ENCODE results near the gene MEG3.

The MEG3 gene

GRCh38 chr14:100902295-100903133 is 76.6 kb downstream of the MEG3 start:
- DNase-seq (ENCODE audit: low read depth, low spot score), result no peak
- no peaks in the 10 kb centered on the region; the same call in 1 of the 2 replicates for H3K36me3 ChIP-seq (ENCODE audit: insufficient read depth, low read length)
- TF ChIP-seq EZH2 (IDR thresholded peaks at IDR 0.05) (no peak), FOXP2 (optimal IDR thresholded peaks at IDR 0.05; ENCODE audit: control extremely low read depth, extremely low read length, insufficient read depth) (no peak), POLR2AphosphoS5 (IDR thresholded peaks at IDR 0.05; ENCODE audit: borderline replicate concordance, low read depth, low read length) (no peak)
- H3K27ac ChIP-seq, result no peak overlapping the region
- no peaks in the 10 kb centered on the region for H3K9me3 ChIP-seq (ENCODE audit: low read depth, low read length)
- no peak overlapping the region for H3K9ac ChIP-seq (ENCODE audit: insufficient read length)
- no peak overlapping the region for H3K4me3 ChIP-seq

GRCh38 chr14:100903134-100903468 is 77.2 kb downstream of the MEG3 start:
- no peak overlapping the region for H3K9ac ChIP-seq (ENCODE audit: insufficient read length)
- no peaks in the 10 kb centered on the region for H3K9me3 ChIP-seq (ENCODE audit: low read depth, low read length)
- H3K27ac ChIP-seq, result no peak overlapping the region
- no peak for TF ChIP-seq FOXP2 (optimal IDR thresholded peaks at IDR 0.05; ENCODE audit: control extremely low read depth, extremely low read length, insufficient read depth)
- TF ChIP-seq POLR2AphosphoS5 (IDR thresholded peaks at IDR 0.05; ENCODE audit: borderline replicate concordance, low read depth, low read length), result no peak
- TF ChIP-seq EZH2 (IDR thresholded peaks at IDR 0.05), result no peak
- no peak overlapping the region for H3K4me3 ChIP-seq
- DNase-seq (ENCODE audit: low read depth, low spot score), result no peak
- H3K36me3 ChIP-seq (ENCODE audit: insufficient read depth, low read length), result no peaks in the 10 kb centered on the region; the same call in 1 of the 2 replicates

GRCh38 chr14:100903672-100904185 is 77.8 kb downstream of the MEG3 start, which contains the start of gene RTL1:
TSS of gene RTL1 (minus strand) at chr14:100903722. CDS start at chr14:100884788, 18,934 bp downstream.
- Histone ChIP-seq H3K9ac (ENCODE audit: insufficient read length) (no peak within 1 kb of the TSS), H3K9me3 (ENCODE audit: low read depth, low read length) (no peaks in the 10 kb centered on the region), H3K4me3 (no peak within 1 kb of the TSS), H3K27ac (no peak within 1 kb of the TSS), H3K36me3 (ENCODE audit: insufficient read depth, low read length) (no peaks in the 10 kb centered on the region; the same call in 1 of the 2 replicates)
- TF ChIP-seq EZH2 (IDR thresholded peaks at IDR 0.05) (no peak), POLR2AphosphoS5 (IDR thresholded peaks at IDR 0.05; ENCODE audit: borderline replicate concordance, low read depth, low read length) (no peak), FOXP2 (optimal IDR thresholded peaks at IDR 0.05; ENCODE audit: control extremely low read depth, extremely low read length, insufficient read depth) (no peak)
- no peak for DNase-seq (ENCODE audit: low read depth, low spot score)

GRCh38 chr14:100904307-100905087 is 78.6 kb downstream of the MEG3 start:
- H3K9me3 ChIP-seq (ENCODE audit: low read depth, low read length), result no peaks in the 10 kb centered on the region
- H3K9ac ChIP-seq (ENCODE audit: insufficient read length), result no peak overlapping the region
- no peaks in the 10 kb centered on the region; the same call in 1 of the 2 replicates for H3K36me3 ChIP-seq (ENCODE audit: insufficient read depth, low read length)
- no peak for TF ChIP-seq POLR2AphosphoS5 (IDR thresholded peaks at IDR 0.05; ENCODE audit: borderline replicate concordance, low read depth, low read length)
- no peak for DNase-seq (ENCODE audit: low read depth, low spot score)
- H3K27ac ChIP-seq, result no peak overlapping the region
- H3K4me3 ChIP-seq, result no peak overlapping the region

GRCh38 chr14:100905166-100905565 is 79.2 kb downstream of the MEG3 start:
- Histone ChIP-seq H3K9ac (ENCODE audit: insufficient read length) (no peak overlapping the region), H3K27ac (no peak overlapping the region), H3K4me3 (no peak overlapping the region), H3K36me3 (ENCODE audit: insufficient read depth, low read length) (peaks cover 1% of the 10 kb centered on the region; the same call in 1 of the 2 replicates), H3K9me3 (ENCODE audit: low read depth, low read length) (no peaks in the 10 kb centered on the region)
- TF ChIP-seq EZH2 (IDR thresholded peaks at IDR 0.05) (no peak), POLR2AphosphoS5 (IDR thresholded peaks at IDR 0.05; ENCODE audit: borderline replicate concordance, low read depth, low read length) (no peak), FOXP2 (optimal IDR thresholded peaks at IDR 0.05; ENCODE audit: control extremely low read depth, extremely low read length, insufficient read depth) (no peak)
- no peak for DNase-seq (ENCODE audit: low read depth, low spot score)

GRCh38 chr14:100906420-100906819 is 80.5 kb downstream of the MEG3 start:
- no peak overlapping the region for H3K27ac ChIP-seq
- no peaks in the 10 kb centered on the region for H3K9me3 ChIP-seq (ENCODE audit: low read depth, low read length)
- peaks cover 3% of the 10 kb centered on the region; the same call in 1 of the 2 replicates for H3K36me3 ChIP-seq (ENCODE audit: insufficient read depth, low read length)
- no peak for DNase-seq (ENCODE audit: low read depth, low spot score)
- no peak overlapping the region for H3K4me3 ChIP-seq
- no peak for TF ChIP-seq FOXP2 (optimal IDR thresholded peaks at IDR 0.05; ENCODE audit: control extremely low read depth, extremely low read length, insufficient read depth)
- no peak for TF ChIP-seq POLR2AphosphoS5 (IDR thresholded peaks at IDR 0.05; ENCODE audit: borderline replicate concordance, low read depth, low read length)
- TF ChIP-seq EZH2 (IDR thresholded peaks at IDR 0.05), result no peak
- H3K9ac ChIP-seq (ENCODE audit: insufficient read length), result no peak overlapping the region

GRCh38 chr14:100907240-100907639 is 81.3 kb downstream of the MEG3 start:
- no peaks in the 10 kb centered on the region for H3K9me3 ChIP-seq (ENCODE audit: low read depth, low read length)
- no peak overlapping the region for H3K27ac ChIP-seq
- H3K4me3 ChIP-seq, result no peak overlapping the region
- no peak for DNase-seq (ENCODE audit: low read depth, low spot score)
- H3K36me3 ChIP-seq (ENCODE audit: insufficient read depth, low read length), result peaks cover 3% of the 10 kb centered on the region; the same call in 1 of the 2 replicates
- TF ChIP-seq FOXP2 (optimal IDR thresholded peaks at IDR 0.05; ENCODE audit: control extremely low read depth, extremely low read length, insufficient read depth) (no peak), POLR2AphosphoS5 (IDR thresholded peaks at IDR 0.05; ENCODE audit: borderline replicate concordance, low read depth, low read length) (no peak), EZH2 (IDR thresholded peaks at IDR 0.05) (no peak)
- H3K9ac ChIP-seq (ENCODE audit: insufficient read length), result no peak overlapping the region

GRCh38 chr14:100909439-100909838 is 83.5 kb downstream of the MEG3 start:
- H3K36me3 ChIP-seq (ENCODE audit: insufficient read depth, low read length), result peaks cover 12% of the 10 kb centered on the region; the same call in 1 of the 2 replicates
- no peak overlapping the region for H3K27ac ChIP-seq
- no peak overlapping the region for H3K4me3 ChIP-seq
- DNase-seq (ENCODE audit: low read depth, low spot score), result no peak
- no peaks in the 10 kb centered on the region for H3K9me3 ChIP-seq (ENCODE audit: low read depth, low read length)
- H3K9ac ChIP-seq (ENCODE audit: insufficient read length), result no peak overlapping the region
- TF ChIP-seq EZH2 (IDR thresholded peaks at IDR 0.05) (no peak), FOXP2 (optimal IDR thresholded peaks at IDR 0.05; ENCODE audit: control extremely low read depth, extremely low read length, insufficient read depth) (no peak), POLR2AphosphoS5 (IDR thresholded peaks at IDR 0.05; ENCODE audit: borderline replicate concordance, low read depth, low read length) (no peak)

All from SK-N-MC (cell line).